ENCODE measurements around the gene STK39.

The STK39 gene

GRCh38 chr2:167972746-167973145, 274.6 kb downstream of the STK39 start:
- no peaks in the 10 kb centered on the region for H4K20me1 ChIP-seq (ENCODE audit: insufficient read depth, low read length)
- TF ChIP-seq CTCF (IDR thresholded peaks at IDR 0.05; ENCODE audit: borderline replicate concordance, extremely low read depth, low read length, poor library complexity, severe bottlenecking): no peak
- no peak for TF ChIP-seq EZH2 (IDR thresholded peaks at IDR 0.05; ENCODE audit: borderline replicate concordance, low read depth, low read length, severe bottlenecking)
- peaks cover 25% of the 10 kb centered on the region for H3K9me3 ChIP-seq (ENCODE audit: insufficient read depth, low read length, severe bottlenecking)
- no peak overlapping the region for H2AFZ ChIP-seq (ENCODE audit: low read depth, low read length)
- peaks cover 7% of the 10 kb centered on the region; the same call in 1 of the 2 replicates for H3K36me3 ChIP-seq (ENCODE audit: insufficient read depth, low read length)
- no peak overlapping the region for H3K27ac ChIP-seq (ENCODE audit: low read length)
- H3K79me2 ChIP-seq (ENCODE audit: insufficient read depth, low read length): no peaks in the 10 kb centered on the region
- DNase-seq (peak; percentile 30), ATAC-seq (ENCODE audit: insufficient read depth, low read depth) (no peak)
- H3K9ac ChIP-seq (ENCODE audit: low read depth, low read length): no peak overlapping the region
- no peaks in the 10 kb centered on the region for H3K4me1 ChIP-seq (ENCODE audit: insufficient read depth, low read length)
- no peaks in the 10 kb centered on the region for H3K27me3 ChIP-seq (ENCODE audit: insufficient read depth, low read length, poor library complexity)
- no peak overlapping the region for H3K4me3 ChIP-seq (ENCODE audit: low read depth in 1 of 2, low read length in 2 of 2)
- no peak overlapping the region for H3K4me2 ChIP-seq (ENCODE audit: insufficient read depth, low read length)

GRCh38 chr2:167972020-167972419, 275.4 kb downstream of the STK39 start:
- no peak for DNase-seq
- Histone ChIP-seq H3K79me2 (ENCODE audit: insufficient read depth, low read length) (no peaks in the 10 kb centered on the region), H3K4me3 (ENCODE audit: low read depth in 1 of 2, low read length in 2 of 2) (no peak overlapping the region), H3K27me3 (ENCODE audit: insufficient read depth, low read length, poor library complexity) (no peaks in the 10 kb centered on the region), H4K20me1 (ENCODE audit: insufficient read depth, low read length) (no peaks in the 10 kb centered on the region), H3K4me2 (ENCODE audit: insufficient read depth, low read length) (no peak overlapping the region), H3K36me3 (ENCODE audit: insufficient read depth, low read length) (peaks cover 7% of the 10 kb centered on the region; the same call in 1 of the 2 replicates), H3K9ac (ENCODE audit: low read depth, low read length) (no peak overlapping the region), H3K9me3 (ENCODE audit: insufficient read depth, low read length, severe bottlenecking) (peaks cover 25% of the 10 kb centered on the region), H3K4me1 (ENCODE audit: insufficient read depth, low read length) (no peaks in the 10 kb centered on the region), H3K27ac (ENCODE audit: low read length) (no peak overlapping the region), H2AFZ (ENCODE audit: low read depth, low read length) (no peak overlapping the region)
- no peak for ATAC-seq (ENCODE audit: insufficient read depth, low read depth)
- TF ChIP-seq CTCF (IDR thresholded peaks at IDR 0.05; ENCODE audit: borderline replicate concordance, extremely low read depth, low read length, poor library complexity, severe bottlenecking) (no peak), EZH2 (IDR thresholded peaks at IDR 0.05; ENCODE audit: borderline replicate concordance, low read depth, low read length, severe bottlenecking) (no peak)

GRCh38 chr2:167966937-167967913, 280.2 kb downstream of the STK39 start:
- no peak overlapping the region for H2AFZ ChIP-seq (ENCODE audit: low read depth, low read length)
- peaks cover 12% of the 10 kb centered on the region for H3K9me3 ChIP-seq (ENCODE audit: insufficient read depth, low read length, severe bottlenecking)
- peaks cover 5% of the 10 kb centered on the region; the same call in 1 of the 2 replicates for H3K36me3 ChIP-seq (ENCODE audit: insufficient read depth, low read length)
- no peaks in the 10 kb centered on the region for H3K4me1 ChIP-seq (ENCODE audit: insufficient read depth, low read length)
- ATAC-seq (ENCODE audit: insufficient read depth, low read depth): no peak
- no peaks in the 10 kb centered on the region for H3K27me3 ChIP-seq (ENCODE audit: insufficient read depth, low read length, poor library complexity)
- H4K20me1 ChIP-seq (ENCODE audit: insufficient read depth, low read length): no peaks in the 10 kb centered on the region
- no peak overlapping the region for H3K4me3 ChIP-seq (ENCODE audit: low read depth in 1 of 2, low read length in 2 of 2)
- no peak overlapping the region for H3K27ac ChIP-seq (ENCODE audit: low read length)
- no peak for DNase-seq
- no peak overlapping the region for H3K4me2 ChIP-seq (ENCODE audit: insufficient read depth, low read length)
- H3K9ac ChIP-seq (ENCODE audit: low read depth, low read length): no peak overlapping the region
- no peaks in the 10 kb centered on the region for H3K79me2 ChIP-seq (ENCODE audit: insufficient read depth, low read length)
- TF ChIP-seq CTCF (IDR thresholded peaks at IDR 0.05; ENCODE audit: borderline replicate concordance, extremely low read depth, low read length, poor library complexity, severe bottlenecking) (no peak), EZH2 (IDR thresholded peaks at IDR 0.05; ENCODE audit: borderline replicate concordance, low read depth, low read length, severe bottlenecking) (no peak)
